ENCODE data around the gene NPNT.
"Not testable (repeated sequence)": the region's sequence is repeated elsewhere in the genome, so short reads cannot be mapped to it uniquely, and the experiment has no call there.

The NPNT gene, protein sequence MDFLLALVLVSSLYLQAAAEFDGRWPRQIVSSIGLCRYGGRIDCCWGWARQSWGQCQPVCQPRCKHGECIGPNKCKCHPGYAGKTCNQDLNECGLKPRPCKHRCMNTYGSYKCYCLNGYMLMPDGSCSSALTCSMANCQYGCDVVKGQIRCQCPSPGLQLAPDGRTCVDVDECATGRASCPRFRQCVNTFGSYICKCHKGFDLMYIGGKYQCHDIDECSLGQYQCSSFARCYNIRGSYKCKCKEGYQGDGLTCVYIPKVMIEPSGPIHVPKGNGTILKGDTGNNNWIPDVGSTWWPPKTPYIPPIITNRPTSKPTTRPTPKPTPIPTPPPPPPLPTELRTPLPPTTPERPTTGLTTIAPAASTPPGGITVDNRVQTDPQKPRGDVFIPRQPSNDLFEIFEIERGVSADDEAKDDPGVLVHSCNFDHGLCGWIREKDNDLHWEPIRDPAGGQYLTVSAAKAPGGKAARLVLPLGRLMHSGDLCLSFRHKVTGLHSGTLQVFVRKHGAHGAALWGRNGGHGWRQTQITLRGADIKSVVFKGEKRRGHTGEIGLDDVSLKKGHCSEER

DNA sequence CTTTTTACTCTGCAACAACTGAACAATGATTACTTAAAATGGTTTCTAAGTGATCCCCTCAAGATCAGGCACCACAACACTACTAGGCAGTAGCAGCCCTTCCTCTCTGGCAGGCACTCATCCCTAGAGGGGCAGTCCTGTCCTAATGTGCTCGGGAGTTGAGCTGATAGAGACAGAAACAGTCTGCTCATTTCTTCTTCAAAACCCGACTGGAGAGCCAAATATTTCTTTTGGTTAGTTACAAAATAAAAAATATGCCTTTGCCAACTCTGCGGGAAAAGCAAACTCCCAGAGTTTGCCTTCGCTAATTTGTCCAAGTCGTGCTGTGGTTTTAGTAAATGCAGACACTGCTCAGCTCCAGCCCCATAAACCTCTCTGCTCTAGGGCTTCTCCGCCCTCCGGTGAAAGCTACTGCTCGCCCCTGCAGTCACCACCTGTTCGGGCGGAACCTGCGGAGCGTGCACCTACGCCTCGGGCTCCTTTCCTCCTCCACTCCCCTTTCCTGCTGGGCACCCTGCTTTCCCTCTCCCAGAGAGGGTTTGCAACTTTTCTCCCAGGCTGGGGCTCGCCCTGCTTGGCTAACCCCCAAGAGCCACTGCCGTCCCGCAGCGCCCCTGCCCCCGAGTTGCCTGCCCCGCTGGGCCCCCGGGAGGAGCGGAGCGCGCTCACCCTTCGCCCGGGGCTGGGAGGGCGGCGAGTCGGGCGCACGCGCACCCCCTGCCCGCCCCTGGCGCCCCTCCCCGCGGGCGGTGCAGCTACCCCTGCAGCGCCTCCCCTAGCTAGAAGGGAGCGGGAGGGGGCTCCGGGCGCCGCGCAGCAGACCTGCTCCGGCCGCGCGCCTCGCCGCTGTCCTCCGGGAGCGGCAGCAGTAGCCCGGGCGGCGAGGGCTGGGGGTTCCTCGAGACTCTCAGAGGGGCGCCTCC lies at the start of gene NPNT:
NPNT (plus strand) TSS at position 812 of the 923 bp plus-strand sequence. CDS start 182 bp downstream, outside the sequence.
- DNase-seq, result peak; percentile 20

- DNase-seq, result no peak
Measured at GRCh38 chr4:105845559-105845958, 49.7 kb upstream of the NPNT start.

GRCh38 chr4:105848359-105848758 lies 46.9 kb upstream of the NPNT start:
- not testable (repeated sequence) for DNase-seq

DNA sequence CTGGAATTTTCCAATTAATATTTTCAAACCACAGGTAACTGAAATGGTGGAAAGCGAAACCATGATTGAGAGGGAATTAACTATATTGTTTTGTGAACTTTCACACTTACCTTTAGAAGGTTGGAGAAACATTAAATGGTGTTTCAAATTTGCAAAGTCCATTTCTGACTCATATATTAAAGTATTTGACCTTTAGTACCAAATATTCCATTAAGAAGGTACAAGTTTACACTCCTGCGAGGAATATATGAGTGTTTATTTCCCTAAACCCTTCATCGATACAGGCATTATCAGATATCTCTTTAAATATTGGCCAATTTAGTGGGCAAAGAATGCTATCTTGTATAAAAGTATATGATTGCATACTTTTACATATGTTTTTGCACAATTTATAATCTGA lies 44.1 kb upstream of the NPNT start:
- no peak for DNase-seq

- DNase-seq, result not testable (repeated sequence)
Measured at GRCh38 chr4:105852230-105852629, 43.0 kb upstream of the NPNT start.

DNA sequence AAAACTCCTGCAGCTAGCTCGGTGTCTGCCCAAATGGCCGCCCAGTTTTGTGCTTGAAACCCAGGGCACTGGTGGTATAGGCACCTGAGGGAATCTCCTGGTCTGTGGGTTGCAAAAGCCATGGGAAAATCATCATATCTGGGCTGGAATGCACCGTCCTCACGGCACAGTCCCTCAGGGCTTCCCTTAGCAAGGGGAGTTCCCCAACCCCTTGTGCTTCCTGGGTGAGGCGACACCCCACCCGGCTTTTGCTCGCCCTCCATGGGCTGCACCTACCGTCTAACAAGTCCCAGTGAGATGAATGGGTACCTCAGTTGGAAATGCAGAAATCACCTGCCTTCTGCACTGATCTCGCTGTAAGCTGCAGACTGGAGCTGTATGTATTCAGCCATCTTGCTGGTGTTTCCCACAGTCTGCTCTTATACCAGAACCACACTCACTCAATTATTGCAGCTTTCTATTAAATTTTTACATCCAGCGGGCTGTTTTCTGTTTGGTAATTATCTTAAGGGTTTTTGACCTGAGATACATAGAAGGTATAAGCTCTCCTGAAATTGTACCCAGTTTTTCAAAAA lies 36.7 kb upstream of the NPNT start:
- DNase-seq, result no peak

GRCh38 chr4:105859233-105859632 lies 36.0 kb upstream of the NPNT start:
- DNase-seq, result no peak

DNA sequence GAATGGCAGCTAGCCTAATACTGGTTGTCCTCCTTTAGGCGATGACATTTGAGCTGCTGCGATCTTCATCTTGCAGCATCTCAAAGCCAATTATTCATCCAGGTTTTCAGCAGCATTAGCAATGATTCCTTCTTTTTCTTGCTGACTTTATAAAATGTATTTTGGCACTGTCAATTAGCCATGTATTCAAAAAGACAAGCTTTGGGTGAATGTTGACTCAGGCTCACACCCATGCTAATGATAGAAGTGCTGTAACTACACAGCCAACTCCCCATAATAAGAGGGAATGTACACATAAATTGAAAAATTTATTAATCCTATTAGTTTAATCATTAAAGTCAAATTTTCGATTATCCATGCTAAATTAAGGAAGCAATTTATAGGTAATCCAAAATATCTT lies 24.3 kb upstream of the NPNT start:
- DNase-seq, result no peak

- no peak for DNase-seq
Measured at GRCh38 chr4:105871997-105872396, 23.3 kb upstream of the NPNT start.

GRCh38 chr4:105875233-105875632 lies 20.0 kb upstream of the NPNT start:
- DNase-seq, result no peak

GRCh38 chr4:105878668-105879067 lies 16.6 kb upstream of the NPNT start:
- no peak for DNase-seq

DNA sequence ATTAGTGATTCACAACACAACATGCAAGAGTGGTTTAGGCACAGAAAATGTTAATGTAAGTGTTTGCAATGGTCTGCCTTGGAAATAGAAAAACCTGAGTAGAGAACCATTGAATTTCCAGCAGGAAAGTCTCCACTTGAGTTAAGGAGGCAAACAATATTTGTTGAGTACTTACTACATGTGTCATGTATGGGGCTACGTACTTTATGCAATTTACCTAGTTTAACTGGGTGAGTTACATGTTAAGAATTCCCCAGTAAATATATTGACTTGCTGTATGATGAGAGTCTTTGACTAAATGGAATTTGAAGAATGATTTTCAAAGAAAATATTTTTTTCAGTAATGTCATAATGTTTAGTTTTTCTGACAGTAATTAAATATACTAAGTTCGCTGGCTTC lies 7.8 kb upstream of the NPNT start:
- DNase-seq, result no peak

DNA sequence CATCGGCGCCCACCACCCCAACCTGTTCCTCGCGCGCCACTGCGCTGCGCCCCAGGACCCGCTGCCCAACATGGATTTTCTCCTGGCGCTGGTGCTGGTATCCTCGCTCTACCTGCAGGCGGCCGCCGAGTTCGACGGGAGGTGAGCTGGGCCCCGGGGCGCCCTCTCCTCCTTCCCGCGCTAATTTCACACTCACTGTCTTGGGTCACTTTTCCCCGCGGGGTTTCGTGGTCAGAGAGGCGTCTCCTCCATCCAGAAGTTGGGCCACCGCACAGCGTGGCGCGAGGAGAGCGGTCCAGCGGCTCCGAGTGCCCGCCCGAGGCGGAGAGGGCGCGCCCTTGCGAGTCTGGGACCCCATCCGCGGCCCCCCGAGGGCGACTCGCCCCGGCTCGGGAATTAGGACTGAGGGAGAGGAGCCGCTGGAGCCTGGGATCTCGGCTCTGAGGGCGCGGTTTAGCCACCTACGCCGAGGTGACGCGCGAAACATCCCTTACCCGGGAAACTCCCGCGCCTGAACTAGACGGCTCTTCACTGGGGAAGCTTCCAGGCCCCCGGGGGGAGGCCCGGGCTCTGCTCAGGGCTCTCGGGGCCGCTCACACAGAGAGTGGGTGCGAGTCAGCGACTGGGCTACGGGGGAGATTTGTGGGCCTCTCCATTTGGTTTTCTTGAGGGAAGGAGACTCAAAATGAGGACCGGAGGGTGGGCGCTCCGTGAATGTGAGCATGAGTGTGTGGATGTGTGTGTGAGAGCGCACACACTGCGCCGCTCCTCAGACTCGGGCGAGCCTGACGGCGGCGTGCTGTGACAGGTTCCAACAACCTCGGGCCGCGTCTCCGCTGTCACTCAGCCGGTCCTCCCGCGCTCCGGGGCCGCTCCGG lies 551 bp downstream of the NPNT start:
- peak; percentile 9 for DNase-seq

DNA sequence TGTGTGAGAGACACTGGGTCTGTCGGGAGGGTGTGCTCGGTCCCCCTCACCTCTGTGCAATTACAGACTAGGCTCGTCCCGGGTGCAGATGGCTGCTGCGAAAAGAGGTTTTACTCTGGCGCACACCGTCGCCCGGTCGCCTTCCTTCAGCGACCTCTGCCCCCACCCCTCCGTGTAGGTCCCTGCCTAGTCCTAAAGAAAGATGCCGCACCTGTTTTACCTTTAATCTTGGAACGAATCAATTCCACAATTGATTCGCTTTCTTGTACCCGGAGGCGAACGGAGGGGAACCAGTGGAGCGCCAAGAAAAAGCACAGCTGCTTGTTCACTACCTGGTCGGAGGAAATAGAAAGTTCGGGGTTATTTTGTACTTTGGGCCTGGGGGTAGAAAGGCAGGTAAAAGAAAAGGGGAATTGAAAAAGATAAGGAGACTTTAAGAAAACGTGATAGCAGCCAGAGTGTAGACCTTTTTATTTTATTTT lies 1.2 kb downstream of the NPNT start:
- DNase-seq, result no peak

GRCh38 chr4:105896984-105897775 lies 1.9 kb downstream of the NPNT start:
- no peak for DNase-seq

GRCh38 chr4:105900541-105900940 lies 5.3 kb downstream of the NPNT start:
- DNase-seq, result no peak

DNA sequence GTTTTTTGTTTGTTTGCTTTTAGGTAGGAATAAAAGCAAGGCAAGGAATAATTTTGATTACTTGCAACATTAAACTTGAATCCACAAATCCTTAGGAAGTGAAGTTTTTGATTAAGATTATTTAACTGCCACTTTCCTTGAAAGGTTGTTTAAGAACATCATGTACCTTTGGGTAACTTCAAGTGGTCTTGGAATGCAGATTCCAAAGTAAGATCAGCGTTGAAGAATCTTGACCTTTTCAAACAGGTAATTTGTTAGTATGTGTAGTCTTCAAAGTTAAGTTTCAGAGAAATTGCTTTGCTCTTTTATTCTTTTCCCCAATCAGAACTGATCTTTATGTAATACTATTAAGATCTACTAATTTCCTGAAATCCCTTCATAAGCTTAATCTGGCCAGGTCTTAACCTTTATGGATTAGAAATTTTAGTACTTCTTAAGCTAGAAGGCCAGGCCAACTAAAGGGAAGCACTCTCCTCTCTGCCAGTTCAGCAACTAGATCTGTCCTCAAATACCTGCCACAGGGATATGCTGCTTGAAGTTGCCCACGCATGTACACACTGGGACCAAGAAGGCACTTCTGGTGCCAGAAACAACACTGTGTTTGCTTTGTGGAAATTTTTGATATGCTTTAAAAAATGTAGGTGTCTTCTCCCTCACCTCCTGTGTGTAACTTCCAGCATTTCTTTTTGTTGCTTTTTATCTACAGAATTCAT lies 7.4 kb downstream of the NPNT start:
- DNase-seq, result no peak

DNA sequence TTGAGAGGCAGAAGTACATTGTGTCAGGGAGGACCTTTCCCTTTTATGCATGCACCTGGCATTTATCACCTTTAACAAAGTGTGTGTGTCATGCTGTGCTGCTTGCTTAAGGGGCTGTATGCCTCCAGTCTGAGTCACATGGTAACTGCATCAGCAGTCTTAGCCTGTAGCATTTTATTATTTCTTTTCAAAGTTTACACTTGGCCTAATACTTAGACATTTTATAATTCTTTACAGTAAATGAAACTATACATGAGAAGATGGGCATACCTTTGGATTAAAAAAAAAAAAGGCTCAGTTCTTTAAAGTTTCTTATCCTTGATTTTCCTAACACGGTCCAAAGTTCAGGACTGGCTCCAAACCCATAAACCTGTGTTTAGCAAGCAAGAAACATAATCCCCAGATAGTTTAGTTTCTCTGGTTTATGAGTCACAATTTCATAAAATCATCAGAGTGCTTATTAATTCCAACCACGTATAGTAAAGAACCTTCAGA lies 14.6 kb downstream of the NPNT start:
- no peak for DNase-seq

DNA sequence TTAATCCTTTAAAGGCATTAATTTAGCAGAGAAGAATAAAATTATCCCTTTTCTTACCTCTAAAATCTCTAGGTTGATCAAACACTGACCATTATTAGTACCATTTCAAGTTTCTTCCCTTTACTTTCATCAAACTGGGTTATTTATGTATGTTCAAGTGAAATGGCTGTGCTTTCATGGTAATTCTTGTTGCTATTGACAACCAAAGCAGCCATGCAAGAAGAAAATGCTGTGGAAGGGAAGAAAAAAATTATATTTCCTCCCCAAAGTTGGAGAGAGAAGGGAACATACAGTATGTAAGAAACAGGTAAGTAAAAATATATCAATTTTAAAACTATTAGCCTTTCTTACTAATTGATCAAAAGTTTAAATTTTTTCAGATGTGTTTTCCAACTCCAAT lies 16.2 kb downstream of the NPNT start:
- DNase-seq, result no peak

GRCh38 chr4:105912633-105913032 lies 17.4 kb downstream of the NPNT start:
- DNase-seq, result no peak
